IMR-90 (cell line): ENCODE results near the gene NPB. TPM values are rescaled to one million over a fixed set of nuclear protein-coding genes. Genes with fewer than 3 reads are reported as not detected.

ENCODE experiments used
- ATAC-seq: fragments of 200-7000 bp; cut with Tn5 transposase; 2 replicates; pipeline ENCODE4 v1.9.1; 2020; ENCODE audit warnings: low read depth, mild to moderate bottlenecking, moderate library complexity
- BruUV-seq: library from RNA; stranded (reverse); fragments of 400-500 nt; replicated peaks from 2 replicates; lab custom pipeline; 2021; lab: Mats Ljungman, UMichigan
- CTCF ChIA-PET: fragments of 300-600 bp; formaldehyde crosslinking; extraction: SDS; loops from one replicate; lab custom pipeline; 2021; ENCODE audit warnings: antibody characterized with exemption; lab: Yijun Ruan, JAX
- POLR2A ChIA-PET: fragments of 300-600 bp; sonication (Branson Sonifier 250); formaldehyde crosslinking; loops from one replicate; lab custom pipeline; 2022; ENCODE audit warnings: antibody characterized with exemption; ENCODE audit not compliant: unreplicated experiment; lab: Charles Lee
- DNase-seq: peaks from one replicate; pipeline ENCODE4 v3.0.0; 2013
- H2AFZ ChIP-seq: replicated peaks from 2 replicates; pipeline ENCODE3; 2013; ENCODE audit warnings: low read length, mild to moderate bottlenecking; ENCODE audit not compliant: poor library complexity
- H2AK5ac ChIP-seq: 2 replicates; pipeline ENCODE4 v1.6.1; 2013; ENCODE audit warnings: low read depth, low read length, inconsistent platforms
- H2AK9ac ChIP-seq: replicated peaks from 2 replicates; pipeline ENCODE3; 2013; ENCODE audit warnings: mild to moderate bottlenecking, low read depth, low read length, moderate library complexity; ENCODE audit not compliant: poor library complexity
- H2BK120ac ChIP-seq: 2 replicates; pipeline ENCODE4 v1.6.1; 2013; ENCODE audit warnings: low read depth, low read length, inconsistent platforms
- H2BK15ac ChIP-seq: 3 replicates; pipeline ENCODE4 v1.6.1; 2013; ENCODE audit warnings: low read depth, low read length, inconsistent platforms
- H2BK20ac ChIP-seq: 2 replicates; pipeline ENCODE4 v1.6.1; 2013; ENCODE audit warnings: low read depth, mild to moderate bottlenecking, inconsistent platforms, low read length, moderate library complexity
- H2BK5ac ChIP-seq: 2 replicates; pipeline ENCODE4 v1.6.1; 2013; ENCODE audit warnings: mild to moderate bottlenecking, low read depth, low read length, inconsistent platforms; ENCODE audit not compliant: poor library complexity, severe bottlenecking
- H3K14ac ChIP-seq: replicated peaks from 2 replicates; pipeline ENCODE4 v1.6.1; 2013; ENCODE audit warnings: low read depth, low read length, inconsistent platforms
- H3K18ac ChIP-seq: 2 replicates; pipeline ENCODE4 v1.6.1; 2013; ENCODE audit warnings: low read depth, low read length, control low read depth
- H3K23ac ChIP-seq: 2 replicates; pipeline ENCODE4 v1.6.1; 2013; ENCODE audit warnings: low read depth, low read length, inconsistent platforms
- H3K27ac ChIP-seq: 2 replicates; pipeline ENCODE4 v1.5.1; 2013; ENCODE audit warnings: mild to moderate bottlenecking, control low read depth, low read length; ENCODE audit not compliant: insufficient read depth
- H3K27me3 ChIP-seq: 2 replicates; pipeline ENCODE4 v1.6.1; 2013; ENCODE audit warnings: low read length; ENCODE audit not compliant: control insufficient read depth, insufficient read depth
- H3K36me3 ChIP-seq: 2 replicates; pipeline ENCODE4 v1.6.1; 2013; ENCODE audit warnings: low read length, mixed read lengths; ENCODE audit not compliant: control insufficient read depth, insufficient read depth
- H3K4ac ChIP-seq: 2 replicates; pipeline ENCODE4 v1.6.1; 2013; ENCODE audit warnings: low read depth, low read length, inconsistent platforms
- H3K4me1 ChIP-seq: 2 replicates; pipeline ENCODE4 v1.6.1; 2013; ENCODE audit warnings: low read length, mixed read lengths; ENCODE audit not compliant: control insufficient read depth, insufficient read depth
- H3K4me2 ChIP-seq: 2 replicates; pipeline ENCODE4 v1.6.1; 2013; ENCODE audit warnings: low read depth, mild to moderate bottlenecking, control low read depth, low read length, moderate library complexity
- H3K4me3 ChIP-seq: 2 replicates; pipeline ENCODE4 v1.5.1; 2013; ENCODE audit warnings: low read depth, mild to moderate bottlenecking, control low read depth, low read length, moderate library complexity; ENCODE audit not compliant: insufficient read depth
- H3K56ac ChIP-seq: 2 replicates; pipeline ENCODE4 v1.6.1; 2013; ENCODE audit warnings: low read length, inconsistent platforms; ENCODE audit not compliant: insufficient read depth; ENCODE audit errors: extremely low read depth
- H3K79me1 ChIP-seq, 2 experiments: 2 replicates each; pipeline ENCODE4 v1.6.1; 2013; ENCODE audit warnings: low read length in 2 of 2, inconsistent platforms in 1 of 2, low read depth in 1 of 2
- H3K9ac ChIP-seq: 2 replicates; pipeline ENCODE4 v1.6.1; 2013; ENCODE audit warnings: low read depth, low read length, control low read depth
- H3K9me1 ChIP-seq: 2 replicates; pipeline ENCODE4 v1.6.1; 2013; ENCODE audit warnings: low read length, inconsistent platforms; ENCODE audit not compliant: insufficient read depth
- H3K9me3 ChIP-seq: 2 replicates; pipeline ENCODE4 v1.6.1; 2013; ENCODE audit warnings: low read length; ENCODE audit not compliant: control insufficient read depth, insufficient read depth
- H4K20me1 ChIP-seq: 2 replicates; pipeline ENCODE4 v1.6.1; 2013; ENCODE audit warnings: low read length, inconsistent platforms; ENCODE audit not compliant: insufficient read depth
- H4K5ac ChIP-seq: 2 replicates; pipeline ENCODE4 v1.6.1; 2013; ENCODE audit warnings: mild to moderate bottlenecking, low read depth, low read length, control low read depth
- H4K8ac ChIP-seq, 2 experiments: 2 replicates each; pipeline ENCODE4 v1.6.1; 2013; ENCODE audit warnings: low read depth in 2 of 2, low read length in 2 of 2, control low read depth in 1 of 2, inconsistent platforms in 1 of 2
- H4K91ac ChIP-seq: 2 replicates; pipeline ENCODE4 v1.6.1; 2013; ENCODE audit warnings: low read depth, low read length, inconsistent platforms; ENCODE audit not compliant: insufficient read depth
- MXI1 ChIP-seq: IDR thresholded peaks from 2 replicates; pipeline ENCODE4 v1.6.1; 2012; ENCODE audit warnings: low read depth, mild to moderate bottlenecking, low read length, moderate library complexity, borderline replicate concordance
- WGBS, 2 experiments: methylation state at CpG; one replicate each; pipeline versions ENCODE4 v1.1.5 to v1.1.7; 2013; ENCODE audit warnings: missing lambda C conversion rate in 2 of 2; ENCODE audit not compliant: insufficient read length in 1 of 2; ENCODE audit errors: extremely low coverage in 2 of 2; 5-methylcytosine and 5-hydroxymethylcytosine counted together
- dilution Hi-C: fragments of 300-500 bp; cut with HindIII; formaldehyde crosslinking; loops from one replicate; pipeline ENCODE4 v1.14.3; 2018; ENCODE audit warnings: low sequenced_read_pairs; ENCODE audit not compliant: unreplicated experiment
- in situ Hi-C: fragments of 300-500 bp; cut with MboI; formaldehyde crosslinking; loops from 3 replicates; pipeline ENCODE4 v1.14.3; 2019; ENCODE audit warnings: low sequenced_read_pairs, inconsistent platforms, mixed read lengths
- intact Hi-C: fragments of 100-400 bp; cut with micrococcal nuclease; formaldehyde crosslinking; loops from 2 replicates; pipeline ENCODE4 v1.10.0; 2022
- polyA plus RNA-seq, 3 experiments: library from polyadenylated mRNA; depleted of rRNA; stranded (reverse); fragments of >200 nt; gene quantifications; 2 replicates each; pipeline ENCODE4 v1.2.3, GENCODE V29; 2012; ENCODE audit warnings: low replicate concordance in 1 of 3
- total RNA-seq: library from RNA; depleted of rRNA; stranded (reverse); fragments of >200 nt; gene quantifications from 2 replicates; pipeline ENCODE4 v1.2.3, GENCODE V29; 2012

NPB gene
- total and polyA plus RNA-seq, 2 of the 4 experiments (the other 2 are of a cell fraction) = 0.51 TPM; not detected in 1

- Histone ChIP-seq H3K27ac (peak overlapping the region; percentile 81), H2BK15ac (no peak overlapping the region), H3K18ac (no peak overlapping the region), H3K9ac (no peak overlapping the region), H3K4me3 (no peak overlapping the region), H3K9me3 (no peaks in the 10 kb centered on the region), H3K79me1 (peaks cover 18 to 79% of the 10 kb centered on the region in 2 experiments; a peak in 3 of 4 replicates), H3K27me3 (no peaks in the 10 kb centered on the region), H2BK20ac (no peak overlapping the region), H2BK5ac (peak overlapping the region; percentile 95), H3K4ac (peak overlapping the region; percentile 95; the same call in 1 of the 2 replicates), H2AK5ac (no peak overlapping the region), H4K8ac (peak overlapping the region; percentile 28 to 66; a peak in 2 of 4 replicates), H4K5ac (no peak overlapping the region), H3K4me1 (peaks cover 31% of the 10 kb centered on the region), H4K91ac (no peak overlapping the region), H3K14ac (no peak overlapping the region), H3K36me3 (peaks cover 46% of the 10 kb centered on the region), H2AK9ac (peak overlapping the region; percentile 98), H3K56ac (no peak overlapping the region), H3K23ac (no peak overlapping the region), H3K9me1 (peaks cover 11% of the 10 kb centered on the region; the same call in 1 of the 2 replicates), H2BK120ac (no peak overlapping the region), H3K4me2 (no peak overlapping the region), H2AFZ (peak overlapping the region; percentile 40), H4K20me1 (peaks cover 55% of the 10 kb centered on the region)
- ATAC-seq (no peak), DNase-seq (no peak)
- no peak for TF ChIP-seq MXI1
- WGBS, 2 experiments = 92% methylated on average over 7 of the region's 18 CpGs; no CpG with 5 or more reads in 1 of the 2 experiments
- ChIA-PET CTCF (no interaction called here), POLR2A (interaction anchor here (0.9 kb wide), 1 partner anchor 150 kb away, joined by 12 read pairs; no protein-coding TSS in a partner anchor)
- intact Hi-C loops (no loop called here), dilution Hi-C loops (no loop called here), in situ Hi-C loops (no loop called here)
- no TSS peak for BruUV-seq
Observed at GRCh38 chr17:81866440-81867169, 35.4 kb upstream of the NPB start.
